ENCODE data around the gene FAM217A. TPM values are rescaled to one million over a fixed set of nuclear protein-coding genes. Genes with fewer than 3 reads are reported as not detected.

Gene FAM217A
- total and polyA plus RNA-seq, 2 of the 8 experiments (the other 6 are each of a cell fraction or from before 2014, with no cell fraction given): 0.03 TPM; not detected in 1

DNA sequence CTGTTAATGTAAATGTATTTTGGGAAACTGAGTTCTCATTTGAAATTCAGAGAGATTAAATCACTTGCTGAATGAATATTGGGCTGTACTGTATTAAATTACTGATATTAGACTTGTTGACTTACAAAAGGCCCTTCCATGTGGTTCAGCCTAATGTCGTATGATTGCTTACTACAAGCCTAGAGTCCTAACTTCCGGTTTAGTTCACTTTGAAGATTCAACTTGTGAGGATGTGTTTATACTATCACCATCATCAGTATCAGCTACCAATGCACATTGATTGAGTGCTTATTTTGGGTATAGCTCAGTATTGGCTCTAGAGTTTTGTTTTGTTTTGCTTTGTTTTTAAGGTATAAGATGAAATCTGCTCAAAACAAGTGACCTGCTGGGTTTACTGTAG, 48.3 kb downstream of the FAM217A start:
- Histone ChIP-seq H3K27ac (ENCODE audit: low read depth, low read length) (no peak overlapping the region), H3K4me1 (replicated peaks in 1 of 4; ENCODE audit: control insufficient read depth in 3 of 4, insufficient read depth in 4 of 4, low read length in 3 of 4) (no peaks in the 10 kb centered on the region), H2BK120ac (replicated peaks; ENCODE audit: low read depth, low read length) (no peak overlapping the region), H2AFZ (ENCODE audit: low read length) (no peak overlapping the region), H2BK5ac (ENCODE audit: low read depth, low read length) (no peak overlapping the region), H4K20me1 (replicated peaks in 1 of 2; ENCODE audit: control insufficient read depth in 1 of 2, insufficient read depth in 2 of 2, low read length in 2 of 2) (peaks cover 12% of the 10 kb centered on the region in 2 experiments), H3K27me3 (replicated peaks in 1 of 4; ENCODE audit: control insufficient read depth in 3 of 4, extremely low read depth in 1 of 4, insufficient read depth in 3 of 4, low read length in 3 of 4) (no peaks in the 10 kb centered on the region), H3K79me1 (ENCODE audit: low read depth, low read length) (peaks cover 2% of the 10 kb centered on the region), H2BK12ac (ENCODE audit: low read depth, low read length) (no peak overlapping the region), H3K23me2 (ENCODE audit: low read depth, low read length) (no peaks in the 10 kb centered on the region), H2BK15ac (ENCODE audit: low read length) (no peak overlapping the region), H3K4ac (replicated peaks; ENCODE audit: insufficient read length, low read depth, low read length) (no peak overlapping the region), H3K9ac (replicated peaks in 1 of 4; ENCODE audit: extremely low read depth in 1 of 4, low read depth in 3 of 4, low read length in 3 of 4) (no peak overlapping the region), H3K79me2 (ENCODE audit: control insufficient read depth in 1 of 2, insufficient read depth in 2 of 2, low read length in 2 of 2) (peaks cover 36 to 94% of the 10 kb centered on the region in 2 experiments), H3K14ac (ENCODE audit: insufficient read length) (no peak overlapping the region), H4K91ac (replicated peaks; ENCODE audit: insufficient read length, low read length) (no peak overlapping the region), H3K56ac (replicated peaks; ENCODE audit: insufficient read length, low read depth, low read length) (no peak overlapping the region), H4K5ac (ENCODE audit: insufficient read length, low read depth, low read length) (no peak overlapping the region), H3K9me3 (ENCODE audit: insufficient read depth in 2 of 2, low read depth in 1 of 2, low read length in 1 of 2) (no peaks in the 10 kb centered on the region), H4K8ac (ENCODE audit: extremely low read depth, insufficient read depth, low read length) (no peak overlapping the region), H3K36me3 (ENCODE audit: control insufficient read depth in 2 of 4, insufficient read depth in 4 of 4, low read length in 3 of 4) (peaks cover 0 to 41% (median 10%) of the 10 kb centered on the region in 4 experiments; a peak in 3 of 8 replicates), H3K4me2 (ENCODE audit: insufficient read depth in 1 of 2, low read depth in 2 of 2, low read length in 2 of 2) (no peak overlapping the region), H2AK5ac (ENCODE audit: low read depth, low read length) (no peak overlapping the region), H3K23ac (ENCODE audit: insufficient read length) (no peak overlapping the region), H3K18ac (ENCODE audit: extremely low read depth, low read length) (no peak overlapping the region), H3K4me3 (ENCODE audit: extremely low read depth in 1 of 4, insufficient read depth in 2 of 4, low read depth in 3 of 4, low read length in 4 of 4) (no peak overlapping the region), H2BK20ac (ENCODE audit: low read length) (no peak overlapping the region)
- ChIA-PET POLR2A (ENCODE audit: partially characterized antibody) (interaction anchor here (1.0 kb wide), 1 partner anchor 10 kb away, joined by 3 read pairs; a partner anchor contains a TSS), CTCF (ENCODE audit: partially characterized antibody) (no interaction called here)
- DNase-seq (ENCODE audit: low read depth in 1 of 2, low spot score in 2 of 2) (no peak), FAIRE-seq (no peak)
- WGBS, 2 experiments (ENCODE audit: extremely low coverage in 1 of 2, insufficient coverage in 1 of 2, insufficient read length in 1 of 2, insufficient replicate concordance in 2 of 2, low coverage in 1 of 2, low lambda C conversion rate in 2 of 2, missing lambda C conversion rate in 1 of 2): 89% methylated on average over 2 of the region's 2 CpGs; no CpG with 5 or more reads in 1 of the 2 experiments
- TF ChIP-seq FOSL1 (IDR thresholded peaks at IDR 0.05; ENCODE audit: insufficient read depth, low read depth, low read length) (no peak), ATF3 (IDR thresholded peaks at IDR 0.05; ENCODE audit: insufficient read depth, low read depth, low read length) (no peak), SIN3A (conservative IDR thresholded peaks at IDR 0.05 in 1 of 2, IDR thresholded peaks at IDR 0.05 in 1 of 2; ENCODE audit: low read depth in 1 of 2, low read length in 2 of 2) (no peak), SP1 (IDR thresholded peaks at IDR 0.05; ENCODE audit: low read depth, low read length) (no peak), CTBP2 (IDR thresholded peaks at IDR 0.05; ENCODE audit: borderline replicate concordance, insufficient read depth, insufficient read length, low read length) (no peak), NRF1 (IDR thresholded peaks at IDR 0.05; ENCODE audit: low read depth, low read length) (no peak), RXRA (IDR thresholded peaks at IDR 0.05; ENCODE audit: insufficient read depth, low read depth, low read length) (no peak), SP4 (IDR thresholded peaks at IDR 0.05; ENCODE audit: low read length) (no peak), CBX8 (IDR thresholded peaks at IDR 0.05; ENCODE audit: borderline replicate concordance, low read depth, low read length) (no peak), PHF8 (conservative IDR thresholded peaks at IDR 0.05; ENCODE audit: low read depth, low read length) (no peak)
- TF ChIP-seq, protein P1, sequence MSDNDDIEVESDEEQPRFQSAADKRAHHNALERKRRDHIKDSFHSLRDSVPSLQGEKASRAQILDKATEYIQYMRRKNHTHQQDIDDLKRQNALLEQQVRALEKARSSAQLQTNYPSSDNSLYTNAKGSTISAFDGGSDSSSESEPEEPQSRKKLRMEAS (IDR thresholded peaks at IDR 0.05): no peak

Measured in H1 (cell line).